ENCODE data around the gene BBS1. TPM values are rescaled to one million over a fixed set of nuclear protein-coding genes. Genes with fewer than 3 reads are reported as not detected.
"Not testable (repeated sequence)": the region's sequence is repeated elsewhere in the genome, so short reads cannot be mapped to it uniquely, and the experiment has no call there.

BBS1 gene
- total RNA-seq, 1 experiment from 2014 or later: 32.2 TPM

DNA sequence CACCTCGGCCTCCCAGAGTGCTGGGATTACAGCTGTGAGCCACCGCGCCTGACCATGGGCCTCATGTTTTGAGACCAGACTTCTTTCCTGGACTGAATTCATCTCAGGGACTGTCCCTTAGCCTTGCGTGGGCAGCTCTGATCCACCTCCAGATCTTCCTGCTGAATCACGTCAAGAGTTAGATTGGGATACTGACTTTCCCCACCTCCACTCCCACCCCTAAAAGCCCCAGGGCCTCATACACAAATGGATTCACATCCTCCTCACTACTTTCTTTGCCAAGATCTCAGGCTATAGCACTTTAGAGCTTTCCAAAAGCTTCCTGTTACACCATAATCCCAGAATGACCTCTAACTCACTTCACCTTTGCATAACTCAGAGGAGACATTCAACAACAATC, 70.4 kb downstream of the BBS1 start:
- no TSS peak for BruUV-seq (replicated peaks)
- no peaks in the 10 kb centered on the region for H3K4me1 Mint-ChIP-seq (ENCODE audit: low read depth, unreplicated experiment)
- no peak overlapping the region for H3K27ac Mint-ChIP-seq (ENCODE audit: unreplicated experiment)
- intact Hi-C loops (cut with micrococcal nuclease; ENCODE audit: unreplicated experiment): no loop called here
- CTCF ChIA-PET: interaction anchor here (0.5 kb wide), 1 partner anchor 102 kb away, joined by 4 read pairs; no protein-coding TSS in a partner anchor
- peaks cover 37% of the 10 kb centered on the region for H3K27me3 Mint-ChIP-seq (ENCODE audit: unreplicated experiment)
- no peak overlapping the region for H3K4me3 Mint-ChIP-seq (ENCODE audit: low read depth, unreplicated experiment)
- no peaks in the 10 kb centered on the region for H3K36me3 Mint-ChIP-seq (ENCODE audit: insufficient read depth, unreplicated experiment)
- DNase-seq: no peak
- H3K9me3 Mint-ChIP-seq (ENCODE audit: low read depth, unreplicated experiment): peaks cover 7% of the 10 kb centered on the region
- TF ChIP-seq, protein P1, sequence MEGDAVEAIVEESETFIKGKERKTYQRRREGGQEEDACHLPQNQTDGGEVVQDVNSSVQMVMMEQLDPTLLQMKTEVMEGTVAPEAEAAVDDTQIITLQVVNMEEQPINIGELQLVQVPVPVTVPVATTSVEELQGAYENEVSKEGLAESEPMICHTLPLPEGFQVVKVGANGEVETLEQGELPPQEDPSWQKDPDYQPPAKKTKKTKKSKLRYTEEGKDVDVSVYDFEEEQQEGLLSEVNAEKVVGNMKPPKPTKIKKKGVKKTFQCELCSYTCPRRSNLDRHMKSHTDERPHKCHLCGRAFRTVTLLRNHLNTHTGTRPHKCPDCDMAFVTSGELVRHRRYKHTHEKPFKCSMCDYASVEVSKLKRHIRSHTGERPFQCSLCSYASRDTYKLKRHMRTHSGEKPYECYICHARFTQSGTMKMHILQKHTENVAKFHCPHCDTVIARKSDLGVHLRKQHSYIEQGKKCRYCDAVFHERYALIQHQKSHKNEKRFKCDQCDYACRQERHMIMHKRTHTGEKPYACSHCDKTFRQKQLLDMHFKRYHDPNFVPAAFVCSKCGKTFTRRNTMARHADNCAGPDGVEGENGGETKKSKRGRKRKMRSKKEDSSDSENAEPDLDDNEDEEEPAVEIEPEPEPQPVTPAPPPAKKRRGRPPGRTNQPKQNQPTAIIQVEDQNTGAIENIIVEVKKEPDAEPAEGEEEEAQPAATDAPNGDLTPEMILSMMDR (IDR thresholded peaks at IDR 0.05; ENCODE audit: unreplicated experiment): no peak

DNA sequence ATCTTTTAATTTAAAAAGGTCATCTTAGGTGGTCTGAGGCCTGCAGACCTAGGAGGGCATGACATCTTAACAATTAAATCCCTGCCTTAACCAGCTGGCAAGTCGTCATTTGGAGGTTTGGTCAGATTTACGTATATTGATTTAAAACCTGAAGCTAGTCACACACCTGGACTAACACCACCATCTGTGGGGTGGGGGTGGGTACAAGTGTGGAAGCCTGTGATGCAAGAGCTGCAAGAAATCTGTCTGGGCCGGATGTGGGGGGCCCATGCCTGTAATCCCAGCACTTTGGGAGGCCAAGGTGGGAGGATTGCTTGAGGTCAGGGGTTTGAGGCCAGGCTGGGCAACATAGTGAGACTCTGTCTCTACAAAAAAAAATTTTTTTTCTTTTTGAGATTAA, 70.8 kb downstream of the BBS1 start:
- intact Hi-C loops (cut with micrococcal nuclease; ENCODE audit: unreplicated experiment): no loop called here

DNA sequence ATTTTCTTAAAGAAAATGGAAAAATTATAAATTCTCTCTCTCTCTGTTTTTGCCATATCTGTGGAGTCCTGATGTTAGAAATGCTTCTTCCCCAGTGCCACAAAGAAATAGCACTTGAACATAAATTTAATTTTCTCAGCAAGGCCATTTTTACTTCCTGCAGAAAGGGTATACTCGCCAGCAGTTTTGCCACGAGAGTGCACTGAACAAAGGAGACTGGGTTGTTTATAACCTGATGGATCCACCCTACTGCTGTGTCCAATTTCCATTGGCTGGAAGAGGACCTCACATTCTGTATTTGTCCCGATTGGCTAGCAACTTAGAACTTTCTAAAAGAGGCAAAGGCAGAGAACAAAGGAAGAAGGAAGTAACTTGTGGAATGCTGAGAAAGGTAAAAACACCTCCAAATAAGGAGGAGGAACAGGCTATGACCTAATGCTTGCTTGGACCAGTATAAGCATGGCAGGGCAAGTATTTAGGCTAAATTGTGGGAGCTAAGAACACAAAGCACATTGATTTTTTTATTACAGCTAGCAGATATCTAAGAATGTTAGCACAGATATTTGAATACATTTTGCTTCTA, 72.2 kb downstream of the BBS1 start:
- CTCF ChIA-PET: interaction anchor here (0.7 kb wide), 1 partner anchor 11 kb away, joined by 5 read pairs; no protein-coding TSS in a partner anchor
- DNase-seq: not testable (repeated sequence)

More for the DNA sequence above, 70.8 kb downstream of the BBS1 start:
- Mint-ChIP-seq H3K27ac (ENCODE audit: unreplicated experiment) (no peak overlapping the region), H3K27me3 (ENCODE audit: unreplicated experiment) (peaks cover 32% of the 10 kb centered on the region), H3K36me3 (ENCODE audit: insufficient read depth, unreplicated experiment) (no peaks in the 10 kb centered on the region), H3K4me3 (ENCODE audit: low read depth, unreplicated experiment) (no peak overlapping the region), H3K9me3 (ENCODE audit: low read depth, unreplicated experiment) (peaks cover 7% of the 10 kb centered on the region), H3K4me1 (ENCODE audit: low read depth, unreplicated experiment) (no peaks in the 10 kb centered on the region)
- DNase-seq: no peak
- CTCF ChIA-PET: no interaction called here
- BruUV-seq (replicated peaks): no TSS peak
- TF ChIP-seq, protein P1 (IDR thresholded peaks at IDR 0.05; ENCODE audit: unreplicated experiment): no peak

More for the DNA sequence above, 72.2 kb downstream of the BBS1 start:
- H3K27ac Mint-ChIP-seq (ENCODE audit: unreplicated experiment); H3K36me3 Mint-ChIP-seq (ENCODE audit: insufficient read depth, unreplicated experiment); BruUV-seq (replicated peaks); H3K4me3 Mint-ChIP-seq (ENCODE audit: low read depth, unreplicated experiment); H3K9me3 Mint-ChIP-seq (ENCODE audit: low read depth, unreplicated experiment); intact Hi-C loops (cut with micrococcal nuclease; ENCODE audit: unreplicated experiment); H3K4me1 Mint-ChIP-seq (ENCODE audit: low read depth, unreplicated experiment): not testable (repeated sequence)
- peaks cover 24% of the 10 kb centered on the region for H3K27me3 Mint-ChIP-seq (ENCODE audit: unreplicated experiment)

Other genes with a start within 250 kb of the BBS1 start
- 144 and 146 TPM in 2 replicates for gene RAB1B, start 242.0 kb upstream of the BBS1 start, total RNA-seq (2022)
- 2.9 and 3.5 TPM in 2 replicates for gene CNIH2, start 232.5 kb upstream of the BBS1 start, total RNA-seq (2022)
- gene YIF1A, start 221.5 kb upstream of the BBS1 start, total RNA-seq (2022): 98.8 and 106 TPM in 2 replicates
- 1.4 and 3.0 TPM in 2 replicates for gene TMEM151A, start 218.7 kb upstream of the BBS1 start, total RNA-seq (2022)
- not detected in 2 replicates for gene CD248, start 193.6 kb upstream of the BBS1 start, total RNA-seq (2022)
- gene RIN1, start 174.2 kb upstream of the BBS1 start, total RNA-seq (2022): 17.6 and 23.7 TPM in 2 replicates
- gene BRMS1, start 165.5 kb upstream of the BBS1 start, total RNA-seq (2022): 48.1 and 51.0 TPM in 2 replicates
- 11.8 and 12.2 TPM in 2 replicates for gene B4GAT1, start 163.0 kb upstream of the BBS1 start, total RNA-seq (2022)
- 37.7 and 40.4 TPM in 2 replicates for gene SLC29A2, start 138.9 kb upstream of the BBS1 start, total RNA-seq (2022)
- gene NPAS4, start 89.6 kb upstream of the BBS1 start, total RNA-seq (2022): not detected in 2 replicates
- gene MRPL11, start 71.8 kb upstream of the BBS1 start, total RNA-seq (2022): 76.1 and 79.6 TPM in 2 replicates
- 7.6 and 8.1 TPM in 2 replicates for gene PELI3, start 43.7 kb upstream of the BBS1 start, total RNA-seq (2022)
- gene DPP3, start 30.2 kb upstream of the BBS1 start, total RNA-seq (2022): 57.4 and 58.0 TPM in 2 replicates
- 15.1 and 17.3 TPM in 2 replicates for gene ZDHHC24, start 35.4 kb downstream of the BBS1 start, total RNA-seq (2022)
- gene ACTN3, start 36.3 kb downstream of the BBS1 start, total RNA-seq (2022): not detected in 2 replicates
- gene CTSF, start 58.0 kb downstream of the BBS1 start, total RNA-seq (2022): 1.7 TPM in 2 replicates
- 0.91 and 1.0 TPM in 2 replicates for gene CCDC87, start 82.4 kb downstream of the BBS1 start, total RNA-seq (2022)
- gene CCS, start 82.5 kb downstream of the BBS1 start, total RNA-seq (2022): 33.2 and 34.2 TPM in 2 replicates
- 102 and 107 TPM in 2 replicates for gene RBM14, start 106.0 kb downstream of the BBS1 start, total RNA-seq (2022)
- 137 and 144 TPM in 2 replicates for gene RBM4, start 128.1 kb downstream of the BBS1 start, total RNA-seq (2022)
- gene RBM4B, start 167.3 kb downstream of the BBS1 start, total RNA-seq (2022): 20.3 and 23.0 TPM in 2 replicates
- gene SPTBN2, start 218.6 kb downstream of the BBS1 start, total RNA-seq (2022): 41.3 and 46.3 TPM in 2 replicates